Endothelial cell (in vitro differentiated cells): ENCODE data around the gene IL26. TPM values are rescaled to one million over a fixed set of nuclear protein-coding genes. Genes with fewer than 3 reads are reported as not detected.

Experiments
- DNase-seq: peaks from one replicate; pipeline ENCODE4 v3.0.0; 2021; ENCODE audit warnings: low spot score
- H3K27ac Mint-ChIP-seq: one replicate; pipeline ENCODE4 v1.8.0; 2021; ENCODE audit warnings: mixed read lengths, inconsistent platforms; ENCODE audit not compliant: unreplicated experiment
- H3K27me3 Mint-ChIP-seq: one replicate; pipeline ENCODE4 v1.8.0; 2021; ENCODE audit warnings: mild to moderate bottlenecking, moderate library complexity, mixed read lengths, inconsistent platforms; ENCODE audit not compliant: unreplicated experiment
- H3K36me3 Mint-ChIP-seq: one replicate; pipeline ENCODE4 v1.8.0; 2021; ENCODE audit warnings: mild to moderate bottlenecking, low read depth, mixed read lengths, inconsistent platforms; ENCODE audit not compliant: unreplicated experiment
- H3K4me1 Mint-ChIP-seq: one replicate; pipeline ENCODE4 v1.8.0; 2021; ENCODE audit warnings: mild to moderate bottlenecking, mixed read lengths, inconsistent platforms; ENCODE audit not compliant: unreplicated experiment
- H3K4me3 Mint-ChIP-seq: one replicate; pipeline ENCODE4 v1.8.0; 2021; ENCODE audit warnings: mild to moderate bottlenecking, mixed read lengths, inconsistent platforms; ENCODE audit not compliant: unreplicated experiment
- H3K9me3 Mint-ChIP-seq: one replicate; pipeline ENCODE4 v1.8.0; 2021; ENCODE audit warnings: mixed read lengths, inconsistent platforms; ENCODE audit not compliant: unreplicated experiment
- CTCF ChIP-seq: fragments of 200-600 bp; sonication (generic); IDR thresholded peaks from one replicate; pipeline ENCODE4 v1.5.0; 2021; ENCODE audit warnings: antibody characterized with exemption; ENCODE audit not compliant: unreplicated experiment
- total RNA-seq: library from RNA; stranded (reverse); fragmentation: NEBNext Ultra II Directional; extraction: Animal tissue kit (Norgen Biotek cat#: 25700); gene quantifications from one replicate; pipeline ENCODE4 v1.2.1, GENCODE V29; 2021; ENCODE audit not compliant: unreplicated experiment

Gene IL26
- total RNA-seq, 1 donor from 2014 or later, result not detected

GRCh38 chr12:68231229-68231628 lies 5.6 kb upstream of the IL26 start:
- DNase-seq, result no peak
- H3K27ac Mint-ChIP-seq, result no peak overlapping the region
- TF ChIP-seq CTCF, result no peak
- no peaks in the 10 kb centered on the region for H3K36me3 Mint-ChIP-seq
- peaks cover 4% of the 10 kb centered on the region for H3K27me3 Mint-ChIP-seq
- no peak overlapping the region for H3K4me3 Mint-ChIP-seq
- no peaks in the 10 kb centered on the region for H3K4me1 Mint-ChIP-seq
- H3K9me3 Mint-ChIP-seq, result no peaks in the 10 kb centered on the region

- Mint-ChIP-seq H3K36me3 (no peaks in the 10 kb centered on the region), H3K4me3 (no peak overlapping the region), H3K27ac (no peak overlapping the region), H3K4me1 (no peaks in the 10 kb centered on the region), H3K27me3 (peaks cover 4% of the 10 kb centered on the region), H3K9me3 (no peaks in the 10 kb centered on the region)
- TF ChIP-seq CTCF, result no peak
- no peak for DNase-seq
These were observed 4.3 kb upstream of the IL26 start for GRCh38 chr12:68229956-68230355.

- peaks cover 2% of the 10 kb centered on the region for H3K27me3 Mint-ChIP-seq
- H3K4me1 Mint-ChIP-seq, result peaks cover 9% of the 10 kb centered on the region
- no peak overlapping the region for H3K4me3 Mint-ChIP-seq
- H3K36me3 Mint-ChIP-seq, result no peaks in the 10 kb centered on the region
- DNase-seq, result no peak
- H3K27ac Mint-ChIP-seq, result no peak overlapping the region
- TF ChIP-seq CTCF, result no peak
- no peaks in the 10 kb centered on the region for H3K9me3 Mint-ChIP-seq
These were observed 1.7 kb upstream of the IL26 start for GRCh38 chr12:68227356-68227755.

GRCh38 chr12:68224613-68225285 lies 861 bp downstream of the IL26 start:
- Mint-ChIP-seq H3K36me3 (no peaks in the 10 kb centered on the region), H3K9me3 (no peaks in the 10 kb centered on the region), H3K4me3 (no peak overlapping the region), H3K27me3 (no peaks in the 10 kb centered on the region), H3K4me1 (peaks cover 11% of the 10 kb centered on the region), H3K27ac (no peak overlapping the region)
- no peak for TF ChIP-seq CTCF
- no peak for DNase-seq

- DNase-seq, result peak; percentile 77
- no peaks in the 10 kb centered on the region for H3K27me3 Mint-ChIP-seq
- no peak overlapping the region for H3K4me3 Mint-ChIP-seq
- no peaks in the 10 kb centered on the region for H3K36me3 Mint-ChIP-seq
- no peaks in the 10 kb centered on the region for H3K9me3 Mint-ChIP-seq
- peaks cover 11% of the 10 kb centered on the region for H3K4me1 Mint-ChIP-seq
- no peak overlapping the region for H3K27ac Mint-ChIP-seq
- TF ChIP-seq CTCF, result peak; percentile 71
These were observed 2.4 kb downstream of the IL26 start for GRCh38 chr12:68223067-68223747.
